ENCODE measurements around the gene WDR7.

The WDR7 gene

GRCh38 chr18:56937874-56938430 is 286.8 kb downstream of the WDR7 start:
- DNase-seq (ENCODE audit: low read depth) = no peak

- DNase-seq (ENCODE audit: low read depth) = peak; percentile 1
These were observed 294.3 kb downstream of the WDR7 start for GRCh38 chr18:56945171-56946083.

GRCh38 chr18:56947236-56947635 is 296.1 kb downstream of the WDR7 start:
- no peak for DNase-seq (ENCODE audit: low read depth)

- no peak for DNase-seq (ENCODE audit: low read depth)
These were observed 300.9 kb downstream of the WDR7 start for GRCh38 chr18:56952026-56952425.

GRCh38 chr18:56953428-56954198 is 302.5 kb downstream of the WDR7 start:
- DNase-seq (ENCODE audit: low read depth) = no peak

GRCh38 chr18:56955490-56955889 is 304.3 kb downstream of the WDR7 start:
- DNase-seq (ENCODE audit: low read depth) = no peak

GRCh38 chr18:56959120-56959519 is 308.0 kb downstream of the WDR7 start:
- DNase-seq (ENCODE audit: low read depth) = no peak

GRCh38 chr18:56962322-56962721 is 311.2 kb downstream of the WDR7 start:
- DNase-seq (ENCODE audit: low read depth) = no peak

GRCh38 chr18:56967035-56967434 is 315.9 kb downstream of the WDR7 start:
- no peak for DNase-seq (ENCODE audit: low read depth)

GRCh38 chr18:56973487-56973886 is 322.3 kb downstream of the WDR7 start:
- DNase-seq (ENCODE audit: low read depth) = no peak

GRCh38 chr18:56974141-56974540 is 323.0 kb downstream of the WDR7 start:
- DNase-seq (ENCODE audit: low read depth) = no peak

- no peak for DNase-seq (ENCODE audit: low read depth)
These were observed 324.1 kb downstream of the WDR7 start for GRCh38 chr18:56975276-56975675.

- no peak for DNase-seq (ENCODE audit: low read depth)
These were observed 326.1 kb downstream of the WDR7 start for GRCh38 chr18:56977309-56977708.

- DNase-seq (ENCODE audit: low read depth) = no peak
These were observed 326.6 kb downstream of the WDR7 start for GRCh38 chr18:56977771-56978170.

GRCh38 chr18:56980151-56980550 is 329.0 kb downstream of the WDR7 start:
- no peak for DNase-seq (ENCODE audit: low read depth)

- no peak for DNase-seq (ENCODE audit: low read depth)
These were observed 331.6 kb downstream of the WDR7 start for GRCh38 chr18:56982766-56983165.

GRCh38 chr18:56983275-56983992 is 332.3 kb downstream of the WDR7 start:
- DNase-seq (ENCODE audit: low read depth) = no peak

- no peak for DNase-seq (ENCODE audit: low read depth)
These were observed 333.6 kb downstream of the WDR7 start for GRCh38 chr18:56984731-56985130.

GRCh38 chr18:56986829-56987228 is 335.7 kb downstream of the WDR7 start:
- DNase-seq (ENCODE audit: low read depth) = no peak

- no peak for DNase-seq (ENCODE audit: low read depth)
These were observed 336.1 kb downstream of the WDR7 start for GRCh38 chr18:56987236-56987635.

- DNase-seq (ENCODE audit: low read depth) = no peak
These were observed 336.9 kb downstream of the WDR7 start for GRCh38 chr18:56988022-56988421.

GRCh38 chr18:56990678-56991077 is 339.5 kb downstream of the WDR7 start:
- DNase-seq (ENCODE audit: low read depth) = no peak
